ENCODE data around the gene TRPM5.

TRPM5 gene

GRCh38 chr11:2452321-2453012, 8.2 kb upstream of the TRPM5 start:
- DNase-seq: no peak

- no peak for DNase-seq
Observed at GRCh38 chr11:2451916-2452315, 7.6 kb upstream of the TRPM5 start.

DNA sequence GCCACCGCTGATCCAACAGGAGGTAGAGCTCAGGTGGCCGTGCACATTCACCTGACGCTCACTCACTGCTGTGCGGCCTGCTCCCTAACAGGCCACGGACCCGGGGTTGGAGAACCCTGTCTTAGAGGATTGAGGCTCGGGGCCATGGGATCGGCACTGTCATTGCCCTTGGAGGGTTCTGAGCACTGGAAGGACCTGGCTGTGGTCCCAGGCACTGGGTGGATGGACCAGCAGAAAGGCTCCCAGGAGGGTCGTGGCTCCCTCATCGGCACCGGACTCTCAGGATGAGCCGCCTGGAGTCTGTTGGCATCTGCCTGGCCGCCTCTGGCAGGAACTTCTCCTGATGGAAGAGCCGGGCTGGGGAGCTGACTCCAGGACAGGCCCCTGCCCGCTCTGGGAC, 7.0 kb upstream of the TRPM5 start:
- no peak for DNase-seq

GRCh38 chr11:2450321-2451041, 6.2 kb upstream of the TRPM5 start:
- no peak for DNase-seq

- no peak for DNase-seq
Observed at GRCh38 chr11:2449548-2450320, 5.4 kb upstream of the TRPM5 start.

- no peak for DNase-seq
Observed at GRCh38 chr11:2448661-2449547, 4.6 kb upstream of the TRPM5 start.

DNA sequence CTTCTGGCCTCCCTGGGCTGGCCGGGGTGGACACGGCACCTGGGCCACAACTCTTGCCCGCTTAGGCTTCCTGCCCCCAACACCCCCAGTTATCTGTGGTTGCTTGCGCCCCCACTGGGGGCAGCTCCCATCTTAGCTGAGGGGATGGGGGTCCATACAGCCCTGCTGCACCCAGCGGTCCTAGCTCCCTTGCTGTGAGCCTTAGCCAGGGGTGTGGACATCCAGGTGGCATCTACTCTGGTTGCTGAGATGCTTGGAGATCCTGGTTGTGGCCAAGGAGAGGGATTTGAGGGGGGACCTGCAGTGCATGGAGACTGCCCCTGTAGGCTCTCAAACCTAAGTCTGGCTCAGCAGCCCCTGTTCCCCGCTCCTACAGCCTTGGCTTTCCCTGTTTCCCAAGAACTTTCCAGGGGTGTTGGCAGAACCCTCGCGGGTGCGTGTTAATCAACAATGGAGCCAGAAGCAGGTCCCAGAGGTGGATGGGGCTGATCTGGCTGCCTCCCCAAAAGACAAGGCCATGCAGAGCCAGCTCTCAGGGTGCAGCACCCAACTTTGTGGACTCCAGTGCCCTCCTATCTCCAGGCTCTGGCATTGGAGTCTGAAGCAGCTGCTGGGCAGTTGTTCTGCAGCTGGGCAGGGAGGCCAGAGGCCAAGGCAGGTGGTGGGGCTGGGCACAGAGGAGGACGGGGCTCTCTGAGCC, 3.8 kb upstream of the TRPM5 start:
- DNase-seq: peak; percentile 9

DNA sequence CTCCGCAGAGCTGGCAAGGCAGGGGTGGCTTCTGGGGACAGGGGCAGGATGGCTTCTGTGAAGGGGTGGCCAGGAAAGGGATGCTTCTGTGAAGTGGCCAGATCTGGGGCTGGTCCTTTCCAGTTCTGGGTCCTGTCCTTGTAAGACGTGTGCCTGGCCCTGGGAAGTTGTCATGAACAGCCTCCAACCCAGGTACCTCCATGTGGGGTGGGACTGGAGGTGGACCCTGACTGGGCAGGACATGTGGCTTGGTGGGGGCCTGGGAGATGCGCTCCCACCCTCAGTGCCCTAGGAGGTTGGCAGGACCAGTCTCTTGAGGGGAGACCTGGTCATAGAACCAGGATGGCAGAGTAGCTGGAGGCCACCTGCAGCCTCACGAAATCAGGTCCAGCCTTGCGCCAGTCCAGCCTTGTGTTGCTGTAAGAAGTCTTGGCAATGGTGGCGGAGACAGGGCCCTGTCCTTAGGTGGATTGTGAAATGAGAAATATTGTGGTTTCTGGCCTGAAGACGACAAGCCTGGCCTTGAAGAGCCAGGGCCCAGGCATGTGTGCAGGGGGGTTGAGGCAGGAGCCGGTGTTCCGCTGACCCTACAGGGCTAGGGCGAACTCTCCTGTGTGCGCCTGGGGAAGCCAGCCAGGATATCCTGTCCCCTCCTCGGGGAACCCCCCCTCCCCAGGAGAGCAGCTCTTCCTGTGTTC, 3.1 kb upstream of the TRPM5 start:
- DNase-seq: no peak

- DNase-seq: peak; percentile 40
Observed at GRCh38 chr11:2446590-2447252, 2.4 kb upstream of the TRPM5 start.

DNA sequence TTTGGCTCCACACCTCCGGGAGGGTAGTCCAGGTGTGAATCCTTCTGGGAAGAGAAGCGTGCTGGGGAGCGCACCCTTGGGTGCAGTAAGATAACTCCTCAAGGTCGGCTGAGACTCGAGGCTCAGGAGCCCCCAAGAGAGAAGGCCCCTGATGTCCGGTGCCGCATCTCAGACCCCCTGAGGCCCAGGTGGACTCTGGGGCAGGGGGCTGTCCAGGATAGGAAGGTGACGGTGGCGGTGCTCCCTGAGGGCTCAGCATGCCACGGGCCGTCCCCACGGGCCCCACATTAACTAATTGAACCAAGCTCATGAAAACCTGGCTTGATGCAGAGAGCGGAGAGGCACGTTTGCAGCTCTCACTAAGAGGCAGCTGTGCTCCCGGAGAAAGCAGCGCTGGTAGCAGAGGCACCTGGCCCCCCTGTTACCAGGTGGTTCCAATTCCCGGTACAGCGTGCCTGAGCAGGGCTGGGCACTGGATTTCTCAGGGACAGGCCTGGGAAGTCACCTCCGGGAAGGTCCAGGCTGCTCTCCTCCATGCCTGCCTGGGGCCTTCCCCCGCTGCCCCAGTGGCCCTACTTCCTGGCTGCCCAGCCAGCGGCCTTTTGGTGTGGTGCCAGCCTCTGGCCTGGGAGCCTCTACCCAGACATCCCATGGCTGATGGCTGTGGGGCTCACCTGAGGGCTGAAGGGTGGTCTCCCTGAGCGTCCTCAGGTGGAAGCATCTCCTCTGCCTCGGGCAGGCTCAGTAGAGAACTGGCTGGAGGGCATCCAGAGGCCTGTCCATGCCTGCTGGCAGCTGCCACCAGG, 1.6 kb upstream of the TRPM5 start:
- peak; percentile 15 for DNase-seq

- DNase-seq: peak; percentile 65
Observed at GRCh38 chr11:2444821-2445745, 769 bp upstream of the TRPM5 start, which contains the start of gene KCNQ1. TSS of gene KCNQ1 (plus strand) at chr11:2445008. CDS start at chr11:2445099, 91 bp downstream.

DNA sequence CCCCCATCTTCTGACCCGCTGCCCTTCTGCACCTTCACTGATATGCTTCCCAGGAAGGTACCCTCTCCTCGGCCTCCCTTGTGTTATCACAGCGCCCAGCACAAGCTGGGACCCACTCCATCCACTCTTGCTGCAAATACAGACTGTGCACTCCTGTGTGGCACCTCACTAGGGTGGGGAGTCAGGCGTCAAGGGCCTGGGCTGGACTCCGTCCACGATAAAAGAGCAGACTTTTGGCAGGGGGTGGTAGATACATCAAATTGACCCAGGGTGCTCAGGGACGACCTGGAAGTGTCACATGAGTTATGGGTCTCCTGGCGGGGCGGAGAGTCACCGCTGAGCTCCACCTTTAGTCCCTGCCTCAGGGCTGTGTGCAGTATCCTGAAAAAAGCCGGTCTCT, 908 bp downstream of the TRPM5 start:
- peak; percentile 12 for DNase-seq

DNA sequence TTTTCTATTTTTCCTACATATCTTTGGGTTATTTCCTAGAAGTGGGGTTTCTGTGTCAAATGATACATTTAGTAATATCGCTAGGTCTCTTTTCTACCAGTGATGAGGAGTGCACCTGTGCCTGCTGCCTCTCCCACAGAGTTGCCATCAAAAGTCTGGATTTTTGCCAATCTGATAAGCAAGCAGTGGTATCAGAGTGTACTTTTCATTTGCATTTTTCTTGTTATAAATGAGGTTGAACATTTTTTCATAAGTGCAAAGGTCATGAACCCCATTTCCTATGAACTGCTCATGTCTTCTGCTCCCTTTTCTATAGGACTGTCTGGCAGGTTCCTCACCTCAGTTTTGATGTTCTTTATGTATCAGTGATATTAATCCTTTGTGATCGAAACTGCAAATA, 1.7 kb downstream of the TRPM5 start:
- peak; percentile 23 for DNase-seq

- DNase-seq: peak; percentile 5
Observed at GRCh38 chr11:2441171-2441570, 3.1 kb downstream of the TRPM5 start.

DNA sequence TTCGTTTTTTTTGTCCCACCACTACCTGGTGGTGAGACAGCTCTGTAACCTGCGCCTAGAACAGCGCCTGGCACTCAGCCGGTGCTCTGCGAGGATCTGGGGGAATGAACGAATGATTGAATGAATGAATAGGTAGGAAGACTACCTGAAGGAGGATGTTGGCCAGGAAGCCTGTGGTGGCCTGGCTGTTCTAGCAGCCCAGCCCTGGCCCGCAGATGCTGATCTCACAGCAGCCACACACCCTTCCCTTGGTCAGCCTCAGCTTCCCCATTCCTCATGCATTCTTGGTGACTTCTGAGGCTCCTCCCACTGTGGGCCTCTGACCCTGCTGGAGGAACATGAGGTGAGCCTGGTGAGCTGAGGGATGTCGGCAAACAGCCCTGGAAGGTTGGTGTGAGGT, 3.7 kb downstream of the TRPM5 start:
- DNase-seq: no peak

- DNase-seq: no peak
Observed at GRCh38 chr11:2439820-2440219, 4.5 kb downstream of the TRPM5 start.

GRCh38 chr11:2437516-2437915, 6.8 kb downstream of the TRPM5 start:
- peak; percentile 10 for DNase-seq

- DNase-seq: peak; percentile 14
Observed at GRCh38 chr11:2436521-2437031, 7.7 kb downstream of the TRPM5 start.
